ENCODE data around the gene COA4.

DNA sequence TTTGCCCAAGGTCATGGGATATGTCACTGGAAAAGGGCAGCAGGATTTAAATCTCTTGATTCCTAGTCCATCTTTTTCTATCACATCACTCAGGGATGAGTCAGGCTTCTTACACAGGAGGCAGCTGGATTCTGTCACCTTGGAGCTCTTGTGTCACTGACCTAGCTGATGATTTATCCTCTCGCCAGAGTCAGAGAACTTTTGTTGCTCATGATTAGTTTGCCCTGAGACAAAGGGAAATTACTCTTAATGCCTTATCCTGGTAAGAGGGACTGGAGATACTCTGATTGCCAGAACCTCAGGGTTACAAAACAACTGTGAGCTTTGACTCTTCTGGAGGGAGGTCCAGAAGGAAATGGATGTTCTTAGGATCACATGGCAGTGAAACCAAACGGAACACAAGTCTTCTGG lies 10.1 kb downstream of the COA4 start:
- no peak for TF ChIP-seq GATA2 (IDR thresholded peaks at IDR 0.05; ENCODE audit: low read depth, low read length)
- TF ChIP-seq GATA3 (IDR thresholded peaks at IDR 0.05; ENCODE audit: low read depth, low read length) = no peak

Measured in SH-SY5Y (cell line).